CD4-positive, alpha-beta T cell treated with Interleukin-15 for 1 hour (primary cell): Measurements from ENCODE around the gene NAT9.
A peak's percentile ranks its signal among the peaks of the same experiment; 100 is the strongest.

Source experiments
- DNase-seq: peaks from one replicate; pipeline ENCODE4 v3.0.0-alpha.2; 2020

The NAT9 gene

GRCh38 chr17:74759243-74759801 lies 16.8 kb downstream of the NAT9 start:
- peak; percentile 55 for DNase-seq

GRCh38 chr17:74758848-74759168 lies 17.3 kb downstream of the NAT9 start:
- DNase-seq: peak; percentile 34

GRCh38 chr17:74757931-74758847 lies 18.0 kb downstream of the NAT9 start:
- DNase-seq: no peak

- no peak for DNase-seq
These were observed 18.6 kb downstream of the NAT9 start for GRCh38 chr17:74757502-74757901.

GRCh38 chr17:74756891-74757290 lies 19.3 kb downstream of the NAT9 start:
- DNase-seq: no peak

- DNase-seq: no peak
These were observed 20.6 kb downstream of the NAT9 start for GRCh38 chr17:74755533-74755932.

GRCh38 chr17:74754832-74755231 lies 21.3 kb downstream of the NAT9 start:
- no peak for DNase-seq

- no peak for DNase-seq
These were observed 23.2 kb downstream of the NAT9 start for GRCh38 chr17:74752822-74753401.

GRCh38 chr17:74752415-74752814 lies 23.7 kb downstream of the NAT9 start:
- DNase-seq: no peak

GRCh38 chr17:74750327-74751069 lies 25.6 kb downstream of the NAT9 start:
- no peak for DNase-seq

- no peak for DNase-seq
These were observed 26.2 kb downstream of the NAT9 start for GRCh38 chr17:74750039-74750326.

GRCh38 chr17:74749279-74750038 lies 26.7 kb downstream of the NAT9 start:
- no peak for DNase-seq

- DNase-seq: peak; percentile 95
These were observed 27.4 kb downstream of the NAT9 start, which contains the start of gene NHERF1 for GRCh38 chr17:74748529-74749278. Gene NHERF1 (plus strand): TSS chr17:74748628. CDS start chr17:74748847, 219 bp downstream.

- DNase-seq: no peak
These were observed 27.9 kb downstream of the NAT9 start for GRCh38 chr17:74748279-74748528.

GRCh38 chr17:74746922-74747321 lies 29.2 kb downstream of the NAT9 start:
- DNase-seq: no peak

- no peak for DNase-seq
These were observed 29.8 kb downstream of the NAT9 start for GRCh38 chr17:74746376-74746775.

- DNase-seq: no peak
These were observed 30.5 kb downstream of the NAT9 start for GRCh38 chr17:74745548-74746177.

GRCh38 chr17:74744714-74745547 lies 31.2 kb downstream of the NAT9 start:
- DNase-seq: peak; percentile 79

- no peak for DNase-seq
These were observed 31.8 kb downstream of the NAT9 start for GRCh38 chr17:74744349-74744713.

GRCh38 chr17:74743755-74744154 lies 32.4 kb downstream of the NAT9 start:
- DNase-seq: no peak

GRCh38 chr17:74742978-74743545 lies 33.1 kb downstream of the NAT9 start:
- DNase-seq: no peak
